Breast epithelium (tissue), 3 donors: Measurements from ENCODE around the gene CHM.

Experiments used
- CTCF ChIP-seq, 3 donors: fragments of 450-650 bp; IDR thresholded peaks; one replicate each; pipeline ENCODE4 v1.5.1; 2016 to 2017; ENCODE audit warnings: antibody characterized with exemption in 3 of 3, mild to moderate bottlenecking in 3 of 3, moderate library complexity in 3 of 3
- POLR2A ChIP-seq: fragments of 450-650 bp; IDR thresholded peaks from one replicate; pipeline ENCODE4 v1.6.1; 2016; ENCODE audit warnings: antibody characterized with exemption, mild to moderate bottlenecking, moderate library complexity
- POLR2AphosphoS5 ChIP-seq, 3 donors: sonication (generic); formaldehyde crosslinking; IDR thresholded peaks; one replicate each; pipeline ENCODE4 v1.6.1; 2017; ENCODE audit warnings: antibody characterized with exemption in 3 of 3

GRCh38 chrX:85994797-85995196, 52.6 kb downstream of the CHM start:
- TF ChIP-seq POLR2AphosphoS5 (IDR thresholded peaks at IDR 0.05): no peak
- no peak for TF ChIP-seq CTCF (IDR thresholded peaks at IDR 0.05)
- TF ChIP-seq POLR2A: no peak
